GM12872 (cell line): Measurements from ENCODE around the gene NLRP12.

Experiments
- TF ChIP-seq, protein P1 (sequence below): IDR thresholded peaks from 3 replicates; pipeline ENCODE4 v1.5.1; 2011; ENCODE audit warnings: low read depth, mild to moderate bottlenecking, low read length, moderate library complexity; ENCODE audit not compliant: insufficient read depth

Gene NLRP12

GRCh38 chr19:53813996-53814395 is 10.1 kb downstream of the NLRP12 start:
- TF ChIP-seq, protein P1, sequence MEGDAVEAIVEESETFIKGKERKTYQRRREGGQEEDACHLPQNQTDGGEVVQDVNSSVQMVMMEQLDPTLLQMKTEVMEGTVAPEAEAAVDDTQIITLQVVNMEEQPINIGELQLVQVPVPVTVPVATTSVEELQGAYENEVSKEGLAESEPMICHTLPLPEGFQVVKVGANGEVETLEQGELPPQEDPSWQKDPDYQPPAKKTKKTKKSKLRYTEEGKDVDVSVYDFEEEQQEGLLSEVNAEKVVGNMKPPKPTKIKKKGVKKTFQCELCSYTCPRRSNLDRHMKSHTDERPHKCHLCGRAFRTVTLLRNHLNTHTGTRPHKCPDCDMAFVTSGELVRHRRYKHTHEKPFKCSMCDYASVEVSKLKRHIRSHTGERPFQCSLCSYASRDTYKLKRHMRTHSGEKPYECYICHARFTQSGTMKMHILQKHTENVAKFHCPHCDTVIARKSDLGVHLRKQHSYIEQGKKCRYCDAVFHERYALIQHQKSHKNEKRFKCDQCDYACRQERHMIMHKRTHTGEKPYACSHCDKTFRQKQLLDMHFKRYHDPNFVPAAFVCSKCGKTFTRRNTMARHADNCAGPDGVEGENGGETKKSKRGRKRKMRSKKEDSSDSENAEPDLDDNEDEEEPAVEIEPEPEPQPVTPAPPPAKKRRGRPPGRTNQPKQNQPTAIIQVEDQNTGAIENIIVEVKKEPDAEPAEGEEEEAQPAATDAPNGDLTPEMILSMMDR = no peak

DNA sequence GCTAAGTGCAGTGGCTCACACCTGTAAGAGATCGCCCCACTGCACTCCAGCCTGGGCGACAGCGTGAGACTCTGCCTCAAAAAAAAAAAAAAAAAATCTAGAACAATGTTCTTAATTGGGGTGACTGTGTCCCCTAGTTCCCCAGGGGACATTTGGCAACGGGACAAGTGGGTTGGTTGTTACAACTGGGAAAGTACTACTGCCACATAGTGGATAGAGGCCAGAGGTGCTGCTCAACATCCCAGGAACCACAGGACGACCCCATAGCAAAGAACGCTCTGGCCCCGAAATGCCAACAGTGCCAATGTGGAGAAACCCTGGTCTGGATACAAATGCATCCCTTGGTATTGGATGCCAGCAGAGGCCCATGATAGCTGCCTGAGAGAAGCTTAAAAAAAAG is 11.8 kb downstream of the NLRP12 start:
- TF ChIP-seq, protein P1 = no peak

DNA sequence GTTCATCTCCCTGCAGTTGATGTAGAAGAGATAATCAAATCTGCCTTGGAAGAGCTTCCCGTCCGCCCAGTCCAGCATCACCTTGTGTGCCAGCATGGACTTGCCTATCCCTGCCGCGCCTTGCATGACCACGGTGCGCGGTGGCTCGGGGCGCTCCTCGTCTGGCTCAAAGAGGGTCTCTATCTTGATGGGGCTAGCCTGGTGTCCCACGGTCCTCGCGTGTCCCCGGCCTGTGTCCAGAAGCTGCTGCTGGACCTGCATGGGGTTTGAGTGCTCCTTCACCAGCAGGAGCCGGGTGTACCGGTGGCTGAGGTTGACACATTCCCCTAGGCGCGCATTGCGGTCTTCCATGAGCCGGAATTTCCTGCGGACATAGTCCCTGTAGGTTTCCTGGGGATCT is 13.2 kb downstream of the NLRP12 start:
- TF ChIP-seq, protein P1 = no peak

DNA sequence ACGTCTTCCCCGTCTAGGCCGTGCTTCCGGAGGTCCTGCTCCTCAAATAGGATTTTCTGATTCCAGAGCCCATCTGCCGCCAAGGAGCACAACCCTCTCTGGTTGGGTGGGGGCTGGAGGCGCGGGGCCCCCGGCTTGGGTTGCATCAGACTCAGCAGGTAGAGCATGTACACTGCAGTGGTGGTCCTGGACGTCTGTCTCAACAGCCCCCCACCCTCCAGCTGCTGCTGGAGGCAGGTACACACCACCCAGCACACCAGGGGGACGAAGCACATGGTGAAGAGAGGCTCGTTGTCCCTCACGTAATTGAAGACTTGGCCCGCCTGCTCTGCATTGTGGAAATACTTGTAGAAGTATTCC is 13.9 kb downstream of the NLRP12 start:
- TF ChIP-seq, protein P1 = no peak

- TF ChIP-seq, protein P1 = no peak
Observed at GRCh38 chr19:53809518-53810186, 14.5 kb downstream of the NLRP12 start.

GRCh38 chr19:53808710-53809125 is 15.4 kb downstream of the NLRP12 start:
- TF ChIP-seq, protein P1 = no peak

GRCh38 chr19:53801257-53801656 is 22.9 kb downstream of the NLRP12 start:
- TF ChIP-seq, protein P1 = no peak
